Stimulated activated CD4-positive, alpha-beta T cell treated with anti-CD3 and anti-CD28 coated beads, Interleukin-4, amount 100 ng/mL, for 24 hours (primary cell): ENCODE data around the gene CELSR1.

Experiments
- DNase-seq: peaks from one replicate; pipeline ENCODE4 v3.0.0-alpha.2; 2020

The CELSR1 gene

DNA sequence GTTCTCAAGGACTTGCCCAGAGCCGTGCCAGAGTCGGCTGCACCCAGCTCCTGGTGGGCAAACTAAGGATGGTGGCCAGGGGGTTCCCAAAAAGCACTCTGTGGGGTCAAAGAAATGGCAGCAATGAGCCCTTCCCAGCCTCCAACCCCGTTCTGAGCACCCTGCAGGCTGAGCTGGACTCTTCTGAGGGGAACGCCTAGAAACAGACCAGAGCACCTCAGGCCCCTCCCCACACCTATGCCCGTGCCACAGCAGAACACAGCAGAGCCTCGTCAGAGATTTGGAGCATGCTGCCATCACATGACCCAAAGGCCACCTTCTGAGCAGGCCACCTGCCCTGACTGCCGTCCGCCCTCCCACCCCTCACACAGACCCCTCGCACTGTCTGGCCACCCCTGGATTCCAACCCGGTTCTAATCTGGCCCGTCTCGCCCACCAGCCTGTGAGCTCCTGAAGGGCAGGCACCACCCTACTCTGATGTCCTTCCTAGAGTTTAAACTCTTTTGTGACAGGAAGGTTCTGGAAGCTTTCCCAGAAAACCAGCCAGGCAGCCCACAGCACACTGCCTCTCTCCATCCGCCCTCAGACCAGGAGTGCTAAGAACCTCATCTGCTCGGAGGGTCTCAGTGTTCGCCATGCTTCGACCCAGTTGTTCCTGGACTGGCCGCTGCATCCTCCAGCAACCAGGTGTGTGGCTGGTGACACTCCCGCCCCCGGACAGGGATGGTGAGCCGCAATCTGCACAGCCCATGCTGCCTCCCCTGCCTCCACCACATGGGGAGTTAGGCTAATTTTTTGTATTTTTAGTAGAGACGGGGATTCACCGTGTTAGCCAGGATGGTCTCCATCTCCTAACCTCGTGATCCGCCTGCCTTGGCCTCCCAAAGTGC is 97.6 kb downstream of the CELSR1 start:
- no peak for DNase-seq

DNA sequence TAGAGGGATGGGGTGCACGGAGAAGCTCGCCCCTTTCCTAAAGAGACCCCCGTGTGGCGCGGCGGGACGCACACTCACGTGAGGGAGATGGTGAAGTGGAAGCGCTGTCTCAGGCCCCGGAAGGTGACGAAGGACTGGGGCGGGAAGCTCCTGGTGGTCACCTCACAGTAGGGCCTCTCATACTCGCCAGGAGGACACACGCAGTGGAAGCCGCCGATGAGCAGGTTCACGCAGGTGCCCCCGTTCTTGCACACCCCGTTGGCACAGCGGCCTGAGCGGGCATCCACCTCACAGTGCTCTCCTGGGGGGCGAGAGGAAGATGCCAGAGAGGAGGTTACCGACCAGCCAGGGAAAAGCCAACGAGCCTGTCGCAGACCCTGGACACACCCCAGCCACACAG is 98.3 kb downstream of the CELSR1 start:
- DNase-seq, result no peak

DNA sequence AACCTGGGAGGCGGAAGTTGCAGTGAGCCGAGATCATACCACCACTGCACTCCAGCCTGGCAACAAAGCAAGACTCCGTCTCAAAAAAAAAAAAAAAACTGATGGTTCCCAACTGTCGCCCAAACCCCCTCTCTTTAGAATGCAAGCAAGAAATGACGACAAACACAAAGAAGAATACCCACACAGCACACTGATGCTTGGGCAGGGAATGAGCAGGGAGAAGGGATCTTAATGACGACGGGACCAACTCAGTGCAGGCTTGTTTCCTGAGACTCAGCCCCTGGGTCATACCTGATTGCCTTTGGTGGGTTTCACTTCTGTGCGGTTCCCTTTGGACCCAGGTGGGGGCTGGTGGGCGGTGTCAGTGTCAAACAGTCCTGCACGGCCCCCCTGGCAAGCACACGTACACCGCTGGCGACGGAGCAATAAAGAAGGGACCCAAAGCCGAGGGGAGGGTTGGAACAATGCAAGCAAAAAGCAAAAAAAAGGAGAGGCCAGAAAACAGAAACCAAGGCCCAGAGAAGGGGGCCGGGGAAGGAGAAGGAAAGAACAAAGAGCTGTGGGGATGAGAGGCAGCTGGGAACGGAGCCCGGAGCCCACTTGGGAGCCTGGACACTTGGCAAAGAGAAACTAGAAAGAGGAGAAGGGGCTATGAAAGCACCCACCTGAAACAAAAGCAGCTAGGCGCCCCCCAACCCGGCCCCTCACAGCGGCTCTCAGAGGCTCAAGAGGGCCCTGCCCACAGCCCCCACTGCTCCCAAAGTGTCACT is 99.6 kb downstream of the CELSR1 start:
- no peak for DNase-seq

DNA sequence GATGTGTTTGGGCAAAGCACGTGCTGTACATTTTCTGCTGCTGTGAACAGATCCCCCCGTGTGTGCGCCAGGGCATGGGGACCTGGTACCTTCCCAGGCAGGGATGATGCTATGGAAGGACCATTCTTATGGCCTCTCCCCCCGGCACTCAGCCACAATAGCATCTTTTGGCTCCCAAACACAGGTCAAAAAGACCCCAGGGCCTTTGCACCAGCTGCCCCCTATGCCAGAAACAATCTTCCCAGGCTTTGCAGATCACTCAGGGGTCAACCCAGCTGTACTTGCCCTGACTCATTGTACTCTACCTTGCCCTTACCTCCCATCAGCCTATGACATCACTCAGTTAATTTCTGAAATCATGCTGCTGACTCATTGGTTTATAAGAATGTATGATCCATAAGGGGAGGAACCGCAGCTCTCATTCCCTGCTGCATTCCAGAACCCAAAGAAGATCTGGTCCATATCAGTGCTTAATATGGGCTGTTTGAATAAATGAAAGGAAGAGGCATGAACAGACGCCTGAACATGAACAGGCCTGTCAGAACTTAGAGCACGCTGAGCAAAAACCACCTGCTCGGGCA is 100.7 kb downstream of the CELSR1 start:
- DNase-seq, result no peak

DNA sequence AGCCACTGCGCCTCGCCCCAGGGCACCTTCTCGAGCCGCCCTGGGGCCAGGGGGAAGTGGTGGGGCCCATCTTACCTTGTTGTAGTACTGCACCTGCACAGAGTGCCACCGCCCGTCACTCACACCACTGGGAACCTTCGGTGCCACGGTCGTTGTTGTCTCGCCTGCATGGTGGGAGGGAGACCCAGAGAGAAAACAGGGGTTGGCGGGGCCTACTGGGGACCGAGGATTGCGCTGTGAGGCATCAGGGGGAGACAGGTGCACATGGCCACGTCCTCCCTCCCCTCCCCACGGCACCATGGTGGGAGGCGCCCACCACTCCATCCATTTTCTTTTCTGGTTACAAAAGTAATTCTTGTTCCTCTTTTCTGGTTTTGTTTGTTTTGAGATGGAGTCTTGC is 104.1 kb downstream of the CELSR1 start:
- no peak for DNase-seq

DNA sequence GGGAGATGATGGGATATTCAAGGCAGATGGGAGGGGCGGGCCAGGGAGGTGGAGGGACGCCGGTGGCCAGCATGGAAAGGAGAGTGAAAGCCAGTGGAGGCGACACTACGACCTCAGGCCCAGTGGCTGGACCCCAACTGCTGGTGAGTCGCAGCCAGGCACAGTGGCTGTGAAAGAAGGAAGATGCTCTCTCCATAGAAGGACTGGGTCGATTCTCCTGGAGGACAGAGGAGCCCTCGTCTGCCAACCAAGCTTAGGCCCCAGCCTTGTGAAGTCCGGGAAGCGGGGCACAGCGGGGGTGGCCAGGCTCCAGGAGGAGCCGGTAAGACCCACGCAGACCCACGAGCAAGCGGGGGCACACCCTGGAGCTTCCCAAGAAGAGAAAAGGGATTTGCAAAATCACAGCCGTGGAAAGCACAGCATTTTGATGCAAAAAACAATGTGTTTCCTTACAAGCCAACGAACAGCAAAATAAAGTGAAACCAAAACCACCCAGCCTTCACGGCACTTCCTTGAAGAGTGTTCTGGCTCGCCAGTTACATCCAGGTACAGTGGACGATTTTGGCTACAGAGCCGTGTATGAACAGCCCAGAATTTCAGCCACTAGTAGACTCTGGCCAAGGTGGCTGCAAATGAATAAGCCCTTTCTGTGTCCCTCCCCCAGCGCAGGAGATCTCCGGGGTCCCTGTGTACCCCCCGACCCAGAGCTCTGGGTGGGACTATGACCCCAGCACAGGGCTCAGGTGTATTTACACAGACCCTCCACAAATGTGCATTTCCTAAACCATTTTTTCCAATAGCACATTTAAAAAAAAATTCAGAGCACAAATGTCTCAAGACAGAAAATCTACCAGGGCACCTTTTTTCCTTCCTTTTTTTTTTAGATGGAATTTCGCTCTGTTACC is 105.0 kb downstream of the CELSR1 start:
- DNase-seq, result peak; percentile 39

DNA sequence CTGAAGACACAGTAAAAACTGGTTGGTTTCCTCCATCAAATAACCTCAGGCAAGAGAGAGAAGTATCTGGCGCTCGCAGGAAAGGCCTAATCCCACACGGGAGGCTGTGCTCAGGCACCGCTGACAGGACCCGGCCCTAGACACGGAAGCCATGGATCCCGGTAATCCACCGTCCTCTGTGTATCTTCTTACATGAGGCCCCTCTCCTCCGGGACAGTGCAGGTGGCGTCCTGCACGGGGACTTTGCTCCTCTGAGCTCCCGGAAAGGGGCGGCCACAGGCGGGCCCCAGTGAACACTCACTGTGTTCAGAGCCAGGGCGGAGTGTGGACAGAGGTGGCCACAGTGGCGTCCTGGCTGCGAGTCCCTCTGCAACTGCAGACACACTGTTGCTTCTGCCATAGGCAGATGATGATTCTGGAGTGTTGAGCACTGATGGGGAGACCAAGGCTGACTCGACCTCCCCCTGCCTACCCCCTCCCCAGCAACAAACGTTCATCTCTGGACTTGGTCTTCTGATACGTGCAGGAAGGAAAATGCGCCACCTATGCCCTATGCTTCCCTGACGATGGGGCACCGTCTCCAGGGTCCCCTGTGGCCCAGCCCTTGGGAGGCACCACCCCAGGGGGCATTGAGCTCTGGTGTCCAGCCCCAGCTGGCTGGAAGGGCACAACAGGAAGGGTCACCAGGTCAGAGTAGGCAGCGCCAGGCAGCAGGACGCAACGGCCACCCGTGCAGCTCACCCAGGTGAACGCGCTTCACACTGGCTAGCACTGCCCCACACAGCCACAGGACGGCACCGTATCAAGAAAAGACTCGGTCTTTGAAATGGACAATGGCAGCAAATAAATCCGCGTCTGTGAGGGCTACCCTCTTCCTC is 106.2 kb downstream of the CELSR1 start:
- DNase-seq, result no peak

DNA sequence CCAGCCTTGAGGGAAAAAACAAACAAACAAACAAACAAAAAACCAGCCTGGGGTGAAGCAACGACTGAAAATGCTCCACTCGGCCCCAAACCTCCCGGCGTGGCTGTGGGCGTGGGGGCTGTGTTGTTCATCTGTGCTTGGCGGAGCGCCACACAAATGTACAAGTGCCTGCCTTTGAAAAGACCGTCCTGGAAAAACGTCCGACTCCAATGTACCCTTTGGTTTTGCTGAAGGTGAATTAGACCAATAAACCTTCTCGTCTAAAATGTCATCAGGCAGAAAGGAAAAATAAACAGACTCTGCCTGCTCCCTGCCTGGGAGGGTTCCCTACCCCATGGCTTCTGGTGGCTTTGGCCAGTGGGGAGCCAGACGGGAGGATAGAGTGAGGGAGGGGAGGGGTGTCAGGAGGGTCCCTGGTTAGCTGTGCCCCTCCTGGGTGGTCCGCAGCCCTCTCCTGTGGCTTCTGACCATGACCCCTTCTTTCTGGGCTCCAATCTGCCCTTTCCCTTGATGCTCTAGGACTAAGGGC is 108.0 kb downstream of the CELSR1 start:
- no peak for DNase-seq

DNA sequence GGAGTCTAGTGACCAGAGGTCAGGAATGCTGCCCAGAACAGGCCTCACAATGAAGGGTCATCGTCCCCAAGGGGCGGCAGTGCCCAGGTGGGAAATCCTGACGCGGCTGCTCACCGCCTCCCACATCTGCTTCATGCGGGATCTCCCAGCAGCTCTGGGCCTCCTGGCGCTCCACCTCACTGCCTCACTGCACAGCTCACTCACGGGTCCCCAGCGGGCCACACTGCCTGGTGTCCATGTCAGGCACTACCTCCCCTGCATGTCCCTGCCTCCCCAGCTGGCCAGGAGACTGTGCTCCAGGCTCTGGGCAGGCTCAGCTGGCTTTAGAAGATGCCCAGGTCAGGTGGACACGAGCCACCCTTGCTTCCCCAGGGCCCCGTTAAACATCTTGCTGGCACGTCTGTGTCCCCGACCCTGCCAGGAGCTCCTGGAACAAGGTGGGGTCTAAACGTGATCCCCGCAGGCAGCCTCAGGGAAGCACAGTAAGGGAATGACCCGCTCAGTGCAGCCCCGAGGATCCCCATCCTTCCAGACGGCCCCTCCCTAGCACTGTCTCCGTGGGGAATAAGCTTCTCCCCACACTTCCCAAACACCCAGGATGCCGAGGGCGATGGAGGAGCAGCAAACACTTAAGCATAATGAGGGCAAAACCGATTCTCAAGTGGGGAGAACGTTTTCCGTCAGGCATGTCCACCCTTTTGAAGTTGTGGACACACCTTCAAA is 108.7 kb downstream of the CELSR1 start:
- DNase-seq, result no peak

DNA sequence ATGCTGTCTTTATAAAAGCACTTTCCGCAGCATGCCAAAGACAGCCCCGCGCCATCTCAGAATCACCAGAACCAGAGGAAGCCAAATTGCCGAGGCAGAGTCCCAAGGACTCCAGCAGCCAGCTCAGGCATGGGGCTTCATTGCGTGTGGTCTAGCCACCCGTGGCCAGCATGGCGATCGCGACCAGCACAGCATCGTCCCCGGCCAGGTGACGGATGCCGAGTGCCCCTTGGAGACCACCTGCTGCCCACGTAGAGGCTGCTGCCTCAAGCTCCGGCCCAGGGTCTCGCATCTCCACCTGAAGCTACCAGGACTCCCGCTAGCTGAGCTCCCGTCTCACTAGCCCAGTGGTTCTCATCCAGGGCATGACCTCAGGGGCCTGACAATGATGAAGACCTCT is 109.2 kb downstream of the CELSR1 start:
- DNase-seq, result no peak

DNA sequence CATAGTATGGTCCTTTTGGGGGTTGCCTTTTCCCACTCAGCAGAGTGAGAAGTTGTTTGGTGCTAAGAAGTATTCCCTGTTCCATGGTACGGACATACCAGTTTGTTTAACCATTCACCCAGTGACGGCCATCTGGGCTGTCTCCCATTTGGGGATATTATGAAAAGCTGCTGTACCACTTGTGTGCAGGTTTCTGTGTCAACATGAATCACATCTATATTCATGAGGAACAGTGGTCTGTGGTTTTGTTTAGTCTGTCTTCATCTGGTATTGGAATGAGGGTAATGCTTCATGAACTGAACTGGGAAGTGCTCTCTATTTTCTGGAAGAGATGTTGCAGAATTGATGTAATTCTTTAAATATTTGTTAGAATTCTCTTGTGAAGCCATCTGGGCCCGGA is 112.4 kb downstream of the CELSR1 start:
- DNase-seq, result no peak

DNA sequence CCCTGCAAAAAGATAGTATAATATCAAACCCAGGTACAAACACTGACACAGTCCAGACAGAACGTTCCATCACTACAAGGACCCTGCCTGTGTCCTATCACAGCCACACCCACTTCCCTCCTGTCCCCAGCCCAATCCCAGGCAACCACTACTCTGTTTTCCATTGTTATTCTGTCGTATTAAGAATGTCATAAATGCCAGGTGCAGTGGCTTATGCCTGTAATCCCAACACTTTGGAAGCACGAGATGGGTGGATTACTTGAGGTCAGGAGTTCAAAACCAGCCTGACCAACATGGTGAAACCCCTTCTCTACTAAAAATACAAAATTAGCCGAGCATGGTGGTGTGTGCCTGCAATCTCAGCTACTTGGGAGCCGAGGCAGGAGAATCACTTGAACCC is 112.9 kb downstream of the CELSR1 start:
- no peak for DNase-seq

DNA sequence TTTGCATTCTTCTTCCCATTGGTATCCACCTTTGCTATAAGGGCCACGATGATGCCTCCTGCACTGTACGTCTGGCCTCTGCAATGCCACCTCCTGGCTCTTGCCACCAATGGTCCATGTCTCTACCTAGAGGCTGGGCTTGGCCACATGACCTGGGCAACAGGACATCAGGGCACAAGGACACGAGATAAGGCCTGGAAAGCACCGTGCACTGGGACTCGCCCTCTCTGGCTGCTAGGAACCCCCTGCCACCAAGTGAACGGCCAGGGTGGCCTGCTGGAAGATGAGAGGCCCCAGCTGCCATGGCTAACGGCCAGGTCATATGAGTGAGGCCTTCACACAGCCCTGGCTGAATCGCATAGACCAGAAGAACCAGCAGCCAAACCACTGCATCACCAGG is 114.5 kb downstream of the CELSR1 start:
- no peak for DNase-seq

DNA sequence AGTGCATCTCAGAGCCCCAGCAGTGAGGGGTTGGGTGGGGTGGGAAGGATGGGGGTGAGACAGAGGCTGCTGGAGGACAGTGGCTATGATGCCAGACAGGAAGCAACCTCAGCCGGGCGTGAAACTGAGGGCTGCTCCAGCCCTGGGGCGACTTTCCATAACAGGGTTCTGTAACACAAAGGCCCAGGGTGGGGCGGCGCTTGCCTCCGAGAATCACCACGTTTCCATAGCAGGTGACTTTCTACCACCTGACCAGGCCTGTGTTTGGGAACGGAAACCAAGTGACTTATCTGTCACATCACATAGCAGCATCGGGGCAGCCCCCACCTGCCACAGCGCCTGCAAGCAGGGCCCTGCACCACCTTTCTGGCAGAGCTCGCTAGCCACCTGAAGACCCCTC is 116.2 kb downstream of the CELSR1 start:
- DNase-seq, result no peak

DNA sequence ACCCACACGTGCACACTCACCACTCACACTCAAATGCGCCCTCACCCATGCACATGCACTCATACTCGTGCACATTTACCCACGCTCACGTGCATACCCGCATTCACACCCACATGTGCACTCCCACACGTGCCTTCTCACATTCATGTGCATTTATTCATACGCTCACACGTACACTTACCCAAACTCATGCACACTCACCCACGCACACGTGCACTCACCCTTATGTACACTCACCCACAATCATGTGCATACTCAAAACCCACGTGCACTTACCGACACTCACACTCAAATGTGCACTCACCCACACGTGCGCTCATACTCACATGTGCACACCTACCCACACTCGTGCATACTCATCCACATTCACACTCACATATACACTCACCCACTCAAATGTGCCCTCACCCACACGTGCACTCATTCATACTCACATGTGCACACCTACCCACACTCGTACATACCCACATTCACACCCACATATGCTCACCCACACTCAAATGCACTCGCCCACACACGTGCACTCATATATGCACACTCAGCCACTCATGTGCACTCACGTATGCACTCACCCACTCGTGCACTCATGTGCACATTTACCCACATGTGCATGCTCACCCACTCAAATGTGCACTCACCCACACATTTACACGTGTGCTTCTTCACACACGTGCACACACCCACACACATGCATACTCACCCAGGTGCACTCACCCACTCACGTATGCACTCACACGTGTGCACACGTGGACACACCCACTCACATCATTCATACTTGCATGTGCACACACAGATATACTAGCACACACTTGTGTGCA is 117.5 kb downstream of the CELSR1 start:
- no peak for DNase-seq

DNA sequence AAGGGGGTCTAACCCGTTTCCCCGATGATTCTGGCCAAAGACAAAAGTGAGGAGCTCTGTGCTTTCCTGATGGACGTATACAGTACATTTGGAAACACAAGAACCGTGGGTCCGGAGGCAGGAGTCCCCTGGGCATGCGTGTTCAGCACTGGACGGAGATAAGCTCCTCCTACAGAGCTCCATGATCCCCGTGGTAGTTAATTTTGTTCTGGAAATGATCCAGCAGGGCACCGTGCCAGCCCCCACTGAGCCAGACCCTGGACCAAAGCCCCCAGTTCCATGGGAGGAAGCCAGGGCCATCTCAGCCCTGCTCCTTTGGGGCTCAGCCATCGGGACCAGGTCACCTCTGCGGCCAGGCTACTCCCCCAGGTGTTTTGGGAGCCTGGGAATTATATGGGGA is 118.6 kb downstream of the CELSR1 start:
- no peak for DNase-seq

DNA sequence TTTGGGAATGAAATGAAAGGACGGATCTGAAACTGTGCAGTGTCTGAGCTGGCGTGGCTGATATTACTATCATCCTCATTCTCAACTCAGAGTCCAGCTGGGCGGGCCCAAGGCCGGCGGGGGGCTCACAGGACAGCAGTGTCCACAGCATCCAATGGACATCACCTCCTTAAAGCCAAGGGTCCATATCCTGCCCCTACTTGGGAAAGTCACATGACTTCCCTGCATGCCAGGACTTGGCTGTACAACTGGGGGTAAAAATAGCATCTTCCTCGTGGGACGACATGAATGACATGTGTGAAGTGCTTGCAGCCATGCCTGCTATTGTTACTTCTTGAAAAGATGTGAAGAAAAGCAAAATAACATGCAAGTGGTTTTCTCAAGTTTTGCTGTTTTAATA is 119.7 kb downstream of the CELSR1 start:
- no peak for DNase-seq

DNA sequence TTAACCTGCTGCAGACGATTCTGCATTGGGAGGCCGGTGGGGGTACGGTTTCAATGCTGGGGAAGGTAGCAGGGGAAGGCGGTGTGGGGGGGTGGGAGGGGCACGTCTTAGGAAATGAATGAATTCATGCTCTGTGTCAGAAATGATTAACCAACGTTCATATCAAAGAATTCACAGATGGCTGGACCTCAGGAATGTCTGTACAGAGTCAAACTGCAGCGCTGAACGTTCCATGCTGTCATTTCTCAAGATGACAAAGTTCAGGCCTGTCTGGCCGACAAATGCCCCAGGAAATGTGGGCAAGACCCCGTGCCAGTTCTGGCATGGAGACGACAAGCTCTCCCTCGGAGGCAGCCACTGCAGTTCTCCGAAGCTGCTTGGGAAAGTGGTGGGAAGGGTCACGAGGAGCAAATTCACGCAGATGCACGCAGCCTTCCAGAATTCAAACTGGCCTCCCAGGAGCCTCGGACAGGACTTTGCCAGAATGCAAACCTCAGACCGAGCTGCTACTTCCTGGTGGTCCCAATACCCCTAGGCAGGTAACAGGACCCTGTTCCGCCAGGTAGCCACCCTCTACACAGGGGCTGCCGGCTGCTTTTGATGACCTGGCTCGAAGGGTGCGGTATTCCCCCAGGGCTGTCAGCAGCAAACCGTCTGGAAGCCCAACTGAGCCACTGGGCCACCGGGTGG is 120.4 kb downstream of the CELSR1 start:
- DNase-seq, result no peak

DNA sequence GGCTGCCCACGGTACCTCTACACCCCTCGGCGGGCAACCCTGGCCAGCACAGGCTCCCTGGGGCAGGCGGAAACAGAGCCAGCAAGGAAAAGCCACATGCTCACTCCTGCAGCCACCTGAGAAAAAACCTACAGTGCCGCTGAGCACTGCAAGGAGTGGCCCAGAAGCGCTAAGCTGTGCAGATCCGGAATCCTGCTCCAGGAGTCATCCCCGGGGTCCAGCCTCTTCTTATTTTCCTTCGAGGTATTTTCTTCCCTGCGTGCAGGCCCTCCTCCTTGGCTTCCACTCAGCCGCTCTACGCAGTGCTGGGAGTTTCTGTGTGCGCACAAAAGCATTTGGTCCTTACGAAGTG is 120.9 kb downstream of the CELSR1 start:
- no peak for DNase-seq
